CD14-positive monocyte (primary cell): ENCODE results near the gene SCRN1. TPM values are rescaled to one million over a fixed set of nuclear protein-coding genes. Genes with fewer than 3 reads are reported as not detected.

Experiments used
- DNase-seq, 3 donors: peaks; one replicate each; pipeline ENCODE4 v3.0.0-alpha.2; 2011 to 2022
- H2AFZ ChIP-seq: 2 replicates; pipeline ENCODE4 v1.6.0; 2012; ENCODE audit warnings: mild to moderate bottlenecking, low read depth, low read length, inconsistent platforms; ENCODE audit not compliant: insufficient read depth, poor library complexity, severe bottlenecking
- H3K27ac ChIP-seq, 2 donors: 1 replicate in 1 of 2; 2 replicates in 1 of 2; pipeline ENCODE4 v1.5.1; 2012 to 2013; ENCODE audit warnings: low read length in 2 of 2, control low read depth in 1 of 2, inconsistent platforms in 1 of 2, low read depth in 1 of 2, mild to moderate bottlenecking in 1 of 2
- H3K27me3 ChIP-seq, 2 donors: one replicate each; pipeline versions ENCODE4 v1.6.0 to v1.6.1; 2011 to 2013; ENCODE audit warnings: low read length in 2 of 2; ENCODE audit not compliant: control insufficient read depth in 2 of 2, insufficient read depth in 2 of 2
- H3K36me3 ChIP-seq, 2 donors: replicated peaks in 1 of 2; 1 replicate in 1 of 2; 2 replicates in 1 of 2; pipeline versions ENCODE4 v1.5.1 to v1.6.1; 2012 to 2013; ENCODE audit warnings: low read length in 2 of 2, control low read depth in 1 of 2, inconsistent platforms in 1 of 2, mild to moderate bottlenecking in 1 of 2; ENCODE audit not compliant: insufficient read depth in 2 of 2, control insufficient read depth in 1 of 2
- H3K4me1 ChIP-seq, 2 donors: 1 replicate in 1 of 2; 2 replicates in 1 of 2; pipeline versions ENCODE4 v1.5.1 to v1.6.1; 2012 to 2013; ENCODE audit warnings: low read length in 2 of 2, control low read depth in 1 of 2, inconsistent platforms in 1 of 2, mild to moderate bottlenecking in 1 of 2, moderate library complexity in 1 of 2; ENCODE audit not compliant: insufficient read depth in 2 of 2, control insufficient read depth in 1 of 2
- H3K4me2 ChIP-seq: replicated peaks from 2 replicates; pipeline ENCODE3; 2012; ENCODE audit warnings: low read length, moderate library complexity, mild to moderate bottlenecking; ENCODE audit not compliant: poor library complexity, severe bottlenecking; ENCODE audit errors: extremely low read depth
- H3K4me3 ChIP-seq, 3 experiments: fragments of 200-600 bp in 1 of 3; sonication (generic) in 1 of 3; replicated peaks in 1 of 3; 1 replicate in 2 of 3; 2 replicates in 1 of 3; pipeline ENCODE4 v1.5.1; 2011 to 2013; ENCODE audit warnings: low read length in 3 of 3, mild to moderate bottlenecking in 3 of 3, control low read depth in 2 of 3, low read depth in 2 of 3, inconsistent platforms in 1 of 3, moderate library complexity in 1 of 3
- H3K79me2 ChIP-seq: 2 replicates; pipeline ENCODE4 v1.6.0; 2012; ENCODE audit warnings: mild to moderate bottlenecking, control low read depth, inconsistent platforms, low read length, moderate library complexity; ENCODE audit not compliant: insufficient read depth
- H3K9ac ChIP-seq: 2 replicates; pipeline ENCODE4 v1.6.0; 2017; ENCODE audit warnings: low read length, mild to moderate bottlenecking; ENCODE audit not compliant: insufficient read depth, poor library complexity, severe bottlenecking
- H3K9me3 ChIP-seq, 2 donors: replicated peaks in 1 of 2; 1 replicate in 1 of 2; 2 replicates in 1 of 2; pipeline versions ENCODE4 v1.5.1 to v1.6.1; 2012 to 2013; ENCODE audit warnings: low read length in 2 of 2, control low read depth in 1 of 2; ENCODE audit not compliant: control insufficient read depth in 1 of 2, insufficient read depth in 1 of 2
- H4K20me1 ChIP-seq: 2 replicates; pipeline ENCODE4 v1.6.0; 2012; ENCODE audit warnings: mild to moderate bottlenecking, low read length, control low read depth, moderate library complexity; ENCODE audit not compliant: insufficient read depth
- H3K27ac Mint-ChIP-seq, 7 donors: one replicate each; pipeline ENCODE4 v1.8.0; 2020; ENCODE audit warnings: mild to moderate bottlenecking in 7 of 7, mixed read lengths in 7 of 7, moderate library complexity in 6 of 7, inconsistent platforms in 2 of 7
- H3K27me3 Mint-ChIP-seq, 3 donors: one replicate each; pipeline ENCODE4 v1.8.0; 2021 to 2022; ENCODE audit warnings: low read depth in 3 of 3, mild to moderate bottlenecking in 3 of 3, mixed read lengths in 3 of 3, moderate library complexity in 3 of 3, inconsistent platforms in 1 of 3
- H3K36me3 Mint-ChIP-seq, 2 donors: one replicate each; pipeline ENCODE4 v1.8.0; 2020; ENCODE audit warnings: mixed read lengths in 2 of 2, inconsistent platforms in 1 of 2, mild to moderate bottlenecking in 1 of 2
- H3K4me1 Mint-ChIP-seq: one replicate; pipeline ENCODE4 v1.8.0; 2020; ENCODE audit warnings: mild to moderate bottlenecking, mixed read lengths
- H3K4me3 Mint-ChIP-seq, 2 donors: one replicate each; pipeline ENCODE4 v1.8.0; 2020; ENCODE audit warnings: mild to moderate bottlenecking in 2 of 2, mixed read lengths in 2 of 2, moderate library complexity in 1 of 2
- H3K9me3 Mint-ChIP-seq, 7 donors: one replicate each; pipeline ENCODE4 v1.8.0; 2020 to 2022; ENCODE audit warnings: mixed read lengths in 7 of 7, mild to moderate bottlenecking in 6 of 7, moderate library complexity in 6 of 7, inconsistent platforms in 2 of 7
- WGBS: methylation state at CpG from one replicate; pipeline ENCODE4 v1.1.5; 2013; ENCODE audit warnings: missing lambda C conversion rate; ENCODE audit not compliant: insufficient coverage; 5-methylcytosine and 5-hydroxymethylcytosine counted together
- intact Hi-C, 2 donors: fragments of 100-400 bp; cut with micrococcal nuclease; formaldehyde crosslinking; loops; one replicate each; pipeline versions ENCODE4 v1.15.0 to v1.15.1; 2023
- polyA plus RNA-seq, 3 donors: library from polyadenylated mRNA; depleted of rRNA in 1 of 3; unstranded in 2 of 3; stranded (reverse) in 1 of 3; fragments of 300-500 nt in 2 of 3; fragments of >200 nt in 1 of 3; fragmentation: Illumina TruSeq in 2 of 3; gene quantifications; 1 replicate in 2 of 3; 2 replicates in 1 of 3; pipeline ENCODE4 v1.2.3, GENCODE V29; 2012 to 2021
- TF ChIP-seq, protein P1 (sequence below): fragments of 200-600 bp; IDR thresholded peaks from one replicate; pipeline ENCODE4 v1.8.0; 2022; ENCODE audit warnings: antibody characterized with exemption, mild to moderate bottlenecking

The SCRN1 gene
- polyA plus RNA-seq, 3 donors = 8.4 to 12.1 (median 8.6) TPM

DNA sequence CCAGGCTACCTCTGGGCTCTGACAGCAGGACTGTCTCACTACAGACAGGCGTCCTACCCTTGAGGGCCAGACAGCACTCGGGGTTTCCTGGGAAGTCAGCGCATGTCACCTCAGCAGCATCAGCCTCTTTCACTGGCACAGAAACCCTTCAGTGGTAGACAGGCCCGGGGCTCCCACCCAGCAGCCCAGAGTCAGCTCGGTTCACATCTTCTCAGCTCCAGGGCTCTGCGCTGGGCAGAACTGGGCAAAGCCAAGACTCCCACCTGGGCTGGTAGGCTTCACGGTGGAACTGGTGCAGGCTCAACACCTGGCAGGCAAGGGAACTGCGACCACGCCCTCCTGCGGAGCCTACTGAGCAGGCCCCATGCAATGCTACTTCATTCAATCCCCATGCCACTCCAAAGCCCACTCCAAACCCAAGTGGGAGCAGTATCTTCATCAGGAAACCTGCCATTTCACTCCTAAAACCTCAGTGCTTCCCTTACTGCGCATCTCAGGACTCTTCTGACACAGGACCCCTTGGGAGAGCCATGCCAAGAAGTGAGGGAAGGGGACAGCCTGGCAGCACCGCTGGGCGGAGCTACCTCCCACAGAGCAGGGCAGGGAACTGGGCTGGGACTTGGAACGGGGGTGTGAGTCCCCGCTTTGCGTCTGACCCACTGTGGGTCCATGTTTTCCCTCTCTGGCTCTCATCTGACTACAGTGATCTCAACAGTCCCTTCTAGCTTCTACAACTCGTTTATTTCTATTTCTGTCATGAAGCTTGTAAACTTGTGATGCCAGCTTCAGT is 60.4 kb downstream of the SCRN1 start:
- Mint-ChIP-seq H3K9me3 (peaks cover 0 to 2% (median 0%) of the 10 kb centered on the region in 7 donors), H3K36me3 (peaks cover 27 to 28% of the 10 kb centered on the region in 2 donors), H3K4me3 (no peak overlapping the region), H3K4me1 (no peaks in the 10 kb centered on the region), H3K27me3 (peaks cover 0 to 1% (median 1%) of the 10 kb centered on the region in 3 donors), H3K27ac (no peak overlapping the region)
- no peak overlapping the region for H2AFZ ChIP-seq
- no peaks in the 10 kb centered on the region for H3K4me1 ChIP-seq
- no peak overlapping the region for H3K4me3 ChIP-seq
- H3K79me2 ChIP-seq = no peaks in the 10 kb centered on the region
- H4K20me1 ChIP-seq = no peaks in the 10 kb centered on the region
- H3K9me3 ChIP-seq = no peaks in the 10 kb centered on the region
- H3K4me2 ChIP-seq = no peak overlapping the region
- no peak overlapping the region for H3K9ac ChIP-seq
- DNase-seq = no peak
- WGBS = 94% methylated on average over 14 of the region's 17 CpGs
- no peak overlapping the region for H3K27ac ChIP-seq
- intact Hi-C loops = no loop called here
- peaks cover 0 to 59% of the 10 kb centered on the region in 2 donors for H3K36me3 ChIP-seq
- no peaks in the 10 kb centered on the region for H3K27me3 ChIP-seq
- TF ChIP-seq, protein P1, sequence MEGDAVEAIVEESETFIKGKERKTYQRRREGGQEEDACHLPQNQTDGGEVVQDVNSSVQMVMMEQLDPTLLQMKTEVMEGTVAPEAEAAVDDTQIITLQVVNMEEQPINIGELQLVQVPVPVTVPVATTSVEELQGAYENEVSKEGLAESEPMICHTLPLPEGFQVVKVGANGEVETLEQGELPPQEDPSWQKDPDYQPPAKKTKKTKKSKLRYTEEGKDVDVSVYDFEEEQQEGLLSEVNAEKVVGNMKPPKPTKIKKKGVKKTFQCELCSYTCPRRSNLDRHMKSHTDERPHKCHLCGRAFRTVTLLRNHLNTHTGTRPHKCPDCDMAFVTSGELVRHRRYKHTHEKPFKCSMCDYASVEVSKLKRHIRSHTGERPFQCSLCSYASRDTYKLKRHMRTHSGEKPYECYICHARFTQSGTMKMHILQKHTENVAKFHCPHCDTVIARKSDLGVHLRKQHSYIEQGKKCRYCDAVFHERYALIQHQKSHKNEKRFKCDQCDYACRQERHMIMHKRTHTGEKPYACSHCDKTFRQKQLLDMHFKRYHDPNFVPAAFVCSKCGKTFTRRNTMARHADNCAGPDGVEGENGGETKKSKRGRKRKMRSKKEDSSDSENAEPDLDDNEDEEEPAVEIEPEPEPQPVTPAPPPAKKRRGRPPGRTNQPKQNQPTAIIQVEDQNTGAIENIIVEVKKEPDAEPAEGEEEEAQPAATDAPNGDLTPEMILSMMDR = no peak

DNA sequence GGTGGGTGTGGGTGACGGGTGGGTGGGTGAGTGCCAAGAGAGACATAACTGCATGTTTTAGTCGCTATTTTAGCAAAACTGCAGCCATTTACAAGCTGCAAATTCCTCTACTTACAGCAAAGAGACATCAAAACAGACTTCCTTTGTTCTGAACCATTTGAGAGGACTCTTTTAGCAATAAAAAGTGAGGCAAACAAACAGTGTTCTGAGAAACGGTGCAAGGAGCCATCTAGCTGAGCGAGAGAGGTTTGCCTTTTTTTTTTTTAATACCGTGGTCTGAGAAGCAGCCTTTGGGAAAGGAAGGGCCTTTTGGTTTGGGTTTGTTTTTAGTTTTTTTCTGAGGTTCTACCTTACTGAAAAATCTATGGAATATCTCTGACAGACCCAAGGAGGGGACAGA is 62.9 kb downstream of the SCRN1 start:
- no peaks in the 10 kb centered on the region for H3K9me3 ChIP-seq
- DNase-seq = no peak
- no peaks in the 10 kb centered on the region for H3K4me1 ChIP-seq
- H3K9me3 Mint-ChIP-seq = no peaks in the 10 kb centered on the region
- intact Hi-C loops = no loop called here
- peaks cover 0 to 1% (median 1%) of the 10 kb centered on the region in 3 donors for H3K27me3 Mint-ChIP-seq
- no peaks in the 10 kb centered on the region for H4K20me1 ChIP-seq
- 100% methylated on average over 1 of the region's 5 CpGs for WGBS
- H3K27me3 ChIP-seq = no peaks in the 10 kb centered on the region
- H3K9ac ChIP-seq = no peak overlapping the region
- H2AFZ ChIP-seq = no peak overlapping the region
- H3K36me3 ChIP-seq = peaks cover 5 to 71% of the 10 kb centered on the region in 2 donors
- TF ChIP-seq, protein P1 = no peak
- no peak overlapping the region for H3K4me3 ChIP-seq
- H3K4me1 Mint-ChIP-seq = no peaks in the 10 kb centered on the region
- H3K27ac ChIP-seq = no peak overlapping the region
- H3K4me2 ChIP-seq = no peak overlapping the region
- H3K79me2 ChIP-seq = no peaks in the 10 kb centered on the region
- peaks cover 34 to 36% of the 10 kb centered on the region in 2 donors for H3K36me3 Mint-ChIP-seq
- H3K27ac Mint-ChIP-seq = no peak overlapping the region
- H3K4me3 Mint-ChIP-seq = no peak overlapping the region
